GM18858 (cell line): ENCODE measurements around the gene EXOC4.

Experiments
- ATAC-seq: cut with Tn5 transposase; IDR thresholded peaks from one replicate; pipeline ENCODE4 v1.9.1; 2021; ENCODE audit not compliant: unreplicated experiment

EXOC4 gene

DNA sequence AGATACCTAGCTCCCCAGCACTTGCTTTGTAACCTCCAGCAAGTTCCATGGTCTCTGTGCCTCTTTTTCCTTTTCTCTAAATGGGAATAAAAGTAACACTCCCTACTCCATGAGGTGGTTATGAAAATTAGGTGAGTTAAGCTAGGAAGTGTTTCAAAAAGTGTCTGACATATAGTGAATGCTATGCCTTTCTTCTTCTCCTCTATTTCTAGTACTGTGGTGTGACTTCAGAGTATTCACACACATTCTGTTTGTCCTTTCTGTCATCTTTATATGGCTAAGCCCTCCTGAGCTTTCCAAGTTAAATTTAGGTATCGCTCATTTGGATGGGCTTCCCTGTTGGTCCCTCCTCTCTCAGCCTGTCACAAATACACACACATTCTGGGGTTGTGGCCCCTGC, 229.7 kb downstream of the EXOC4 start:
- no peak for ATAC-seq

DNA sequence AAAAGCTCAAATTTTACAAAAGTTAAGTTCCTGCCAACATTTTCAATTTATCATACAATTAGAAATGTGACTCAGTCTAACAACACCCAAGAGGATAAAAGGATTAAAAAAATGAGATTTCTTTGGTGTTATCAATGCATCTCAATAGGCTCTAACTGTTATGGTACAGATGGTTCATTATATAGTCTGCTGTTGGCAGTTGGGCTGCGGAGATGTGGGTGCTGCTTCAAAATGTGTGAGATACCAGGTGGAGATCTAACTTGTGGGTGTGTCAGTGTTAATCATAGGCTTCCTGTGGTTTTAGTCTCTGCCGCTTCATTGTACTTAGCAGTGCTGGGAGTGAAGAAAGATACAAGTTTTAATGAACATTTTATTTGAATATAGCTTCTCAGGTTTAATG, 231.2 kb downstream of the EXOC4 start:
- no peak for ATAC-seq

DNA sequence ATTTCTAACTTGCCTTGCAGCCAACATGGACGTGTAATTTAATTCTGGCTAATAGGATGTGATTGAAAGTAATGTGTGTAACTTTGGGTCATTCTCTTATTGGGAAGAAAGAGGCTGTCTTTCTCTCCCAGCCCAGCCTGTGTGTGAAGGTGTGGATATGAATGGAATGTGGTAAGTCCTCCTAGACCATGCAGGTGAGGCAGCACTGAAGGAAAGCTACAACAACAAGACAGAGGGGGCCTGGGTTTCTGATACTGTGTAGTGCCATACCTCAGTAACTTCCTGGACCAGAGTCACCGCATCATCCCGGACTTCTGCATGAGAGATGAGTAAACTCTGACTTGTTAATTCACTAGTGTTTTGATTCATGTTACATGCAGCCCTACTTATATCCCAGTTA, 237.0 kb downstream of the EXOC4 start:
- no peak for ATAC-seq

DNA sequence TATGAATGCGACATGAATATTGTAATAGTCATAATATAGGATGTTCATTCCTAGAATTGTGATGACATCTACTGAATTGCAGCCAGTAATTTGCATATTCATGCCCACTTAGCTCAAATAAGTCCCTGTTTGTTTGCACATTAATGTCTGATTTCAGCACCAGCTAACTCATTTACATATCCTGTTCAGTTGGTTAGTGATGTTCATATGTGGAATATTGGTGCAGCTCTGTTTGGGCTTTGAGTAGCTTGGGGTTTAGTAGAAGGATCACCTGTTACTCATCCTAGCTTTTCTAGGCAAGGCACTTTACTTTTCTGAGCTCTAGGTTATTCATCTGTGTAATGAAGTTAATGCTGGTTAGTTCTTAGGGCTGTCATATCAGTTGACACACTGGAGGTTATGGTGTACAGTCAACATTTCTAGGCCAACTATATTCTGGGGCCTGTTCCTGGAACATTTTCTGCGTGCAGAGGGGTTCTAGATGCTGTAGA, 238.4 kb downstream of the EXOC4 start:
- ATAC-seq, result no peak

DNA sequence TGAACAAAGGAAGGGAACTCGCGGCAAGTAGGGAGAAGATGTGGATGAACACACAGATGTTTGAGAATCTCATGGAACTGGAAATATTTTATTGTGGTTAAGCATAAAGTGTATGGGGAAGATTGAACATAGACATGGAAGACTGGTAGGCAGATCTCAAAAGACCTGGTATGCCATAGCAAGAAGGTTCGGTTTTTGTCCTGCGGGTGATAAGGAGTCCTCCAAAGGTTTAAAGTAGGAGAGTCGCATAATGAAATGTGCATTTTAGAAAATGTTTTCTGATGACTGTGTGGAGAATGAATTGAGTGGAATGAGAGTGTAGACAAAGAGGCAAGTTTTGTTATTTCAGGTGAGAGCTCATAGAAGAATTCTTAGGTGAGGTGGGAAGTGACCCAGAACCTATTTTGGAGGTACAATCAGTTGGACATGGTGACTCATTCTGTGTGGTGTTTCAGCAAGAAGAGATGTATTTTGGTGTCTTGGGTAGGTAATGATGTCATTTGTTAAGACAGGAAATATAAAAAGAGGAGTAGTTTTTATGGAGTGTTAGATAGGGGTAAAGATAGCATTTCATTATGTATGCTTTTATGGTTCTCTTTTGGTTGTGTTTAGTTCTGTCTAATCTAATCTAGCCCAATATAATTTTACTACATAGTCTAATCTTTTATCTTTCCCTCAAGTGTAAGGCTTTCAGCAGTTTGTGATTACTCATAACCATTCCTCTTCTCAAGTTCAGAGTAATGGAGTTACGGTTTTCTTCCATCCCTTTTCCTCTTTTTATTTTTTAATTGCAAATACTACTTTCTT, 239.2 kb downstream of the EXOC4 start:
- ATAC-seq, result no peak

DNA sequence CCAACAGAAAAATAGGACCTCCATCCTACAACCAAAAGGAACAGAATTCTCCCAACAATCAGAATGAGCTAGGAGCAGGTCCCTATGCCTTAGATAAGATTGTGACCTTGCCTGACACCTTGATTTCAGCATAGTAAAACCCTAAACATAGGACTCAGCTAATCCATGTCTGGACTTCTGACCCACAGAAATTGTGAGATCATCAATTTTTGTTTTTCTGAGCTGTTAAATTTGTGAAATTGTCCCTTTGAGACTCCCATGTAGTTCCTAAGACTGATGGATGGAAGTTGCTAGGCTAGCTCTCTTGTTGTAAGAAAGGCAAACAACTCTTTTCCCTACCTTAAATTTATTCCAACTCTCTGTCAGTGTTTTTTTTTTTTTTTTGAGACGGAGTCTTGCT, 244.2 kb downstream of the EXOC4 start:
- ATAC-seq, result no peak

DNA sequence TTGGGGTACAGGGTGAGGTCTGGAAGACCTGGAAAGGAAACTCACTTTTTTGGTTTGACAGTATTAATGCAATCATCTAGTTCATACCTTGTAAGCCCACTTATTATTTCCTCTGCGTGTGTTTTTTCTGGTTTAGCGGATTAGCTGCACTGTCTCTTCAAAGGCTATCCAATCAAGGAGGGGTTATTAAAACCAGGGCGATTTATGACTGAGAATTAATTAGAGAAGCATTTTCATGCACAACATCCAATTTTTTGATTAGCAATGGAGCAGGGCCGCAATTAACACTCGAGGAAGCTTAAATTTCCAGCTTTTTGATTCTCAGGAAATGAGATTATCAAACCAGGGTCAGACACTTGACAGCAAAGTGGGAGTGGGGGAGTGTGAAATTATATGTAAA, 248.9 kb downstream of the EXOC4 start:
- ATAC-seq, result no peak

DNA sequence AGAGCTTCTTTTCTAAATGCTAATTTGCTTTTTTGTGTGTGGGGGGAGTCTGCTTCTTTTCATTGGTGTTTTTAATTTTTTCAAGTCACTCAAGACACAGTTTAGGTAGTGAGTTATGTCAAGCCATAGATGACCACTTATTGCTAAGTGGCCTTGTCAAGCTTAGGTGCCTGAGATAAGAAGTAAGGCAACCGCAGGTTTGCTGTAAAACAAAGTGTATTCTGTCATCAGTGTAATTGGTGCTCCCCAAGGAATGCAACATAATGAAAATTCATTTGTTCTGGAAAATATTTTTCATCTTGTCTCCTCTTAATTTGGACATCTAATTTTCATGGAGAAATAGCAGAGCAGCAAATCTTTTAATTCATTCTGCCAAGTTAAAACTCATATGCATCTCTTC, 249.6 kb downstream of the EXOC4 start:
- ATAC-seq, result no peak

DNA sequence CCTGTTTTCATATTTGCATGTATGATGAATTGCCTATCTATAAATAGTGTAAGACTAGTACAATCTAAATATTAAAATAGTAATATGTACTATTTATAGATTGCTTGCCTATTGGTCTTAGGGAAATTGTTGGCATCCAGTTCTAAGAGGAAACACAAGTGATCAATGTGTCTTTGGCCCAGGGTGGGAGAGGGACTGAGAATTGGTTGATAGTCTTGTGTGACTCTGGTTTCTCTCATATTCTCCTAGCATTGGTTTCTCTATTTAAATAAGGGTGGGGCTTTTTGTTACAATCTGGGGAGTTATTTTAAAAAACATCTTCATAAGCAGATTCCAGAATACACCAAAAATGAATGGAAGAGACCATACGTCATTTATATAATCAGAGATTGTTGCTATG, 250.1 kb downstream of the EXOC4 start:
- no peak for ATAC-seq

DNA sequence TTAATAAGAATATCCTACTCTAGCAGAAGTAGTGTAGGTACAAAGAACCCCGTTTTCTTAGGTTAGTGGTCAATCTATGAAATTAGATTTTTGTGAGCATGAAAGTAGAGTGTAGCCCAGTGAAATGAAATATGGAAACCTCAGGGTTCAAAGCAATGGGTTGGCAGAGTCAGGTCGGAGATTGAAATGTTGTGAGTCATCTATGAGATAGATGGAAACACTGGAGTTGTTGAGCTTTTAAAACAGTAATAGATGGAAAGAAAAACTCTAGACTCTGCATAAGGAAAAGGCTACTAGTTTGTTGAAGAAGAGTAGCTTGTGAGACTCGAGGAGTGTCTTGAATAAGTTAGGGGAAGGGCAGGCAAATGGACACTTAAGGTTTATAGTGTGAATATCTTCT, 251.9 kb downstream of the EXOC4 start:
- no peak for ATAC-seq

DNA sequence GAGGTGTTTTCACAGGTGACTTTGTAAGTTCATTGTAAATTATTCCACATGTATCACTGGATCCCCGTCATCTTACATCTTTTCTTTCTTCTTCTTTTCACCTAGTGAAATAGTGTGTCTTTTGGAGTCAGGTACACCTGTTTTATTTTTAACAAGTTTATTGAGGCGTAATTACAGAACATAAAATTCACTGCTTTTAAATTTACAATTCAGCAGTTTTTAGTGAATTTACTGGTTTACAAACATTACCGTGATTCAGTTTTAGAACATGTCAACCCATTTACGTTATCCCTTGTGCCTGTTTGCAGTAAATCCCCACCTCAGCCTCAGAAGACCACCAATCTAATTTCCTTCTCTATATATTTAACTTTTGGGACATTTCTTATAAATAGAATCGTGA, 256.9 kb downstream of the EXOC4 start:
- no peak for ATAC-seq

DNA sequence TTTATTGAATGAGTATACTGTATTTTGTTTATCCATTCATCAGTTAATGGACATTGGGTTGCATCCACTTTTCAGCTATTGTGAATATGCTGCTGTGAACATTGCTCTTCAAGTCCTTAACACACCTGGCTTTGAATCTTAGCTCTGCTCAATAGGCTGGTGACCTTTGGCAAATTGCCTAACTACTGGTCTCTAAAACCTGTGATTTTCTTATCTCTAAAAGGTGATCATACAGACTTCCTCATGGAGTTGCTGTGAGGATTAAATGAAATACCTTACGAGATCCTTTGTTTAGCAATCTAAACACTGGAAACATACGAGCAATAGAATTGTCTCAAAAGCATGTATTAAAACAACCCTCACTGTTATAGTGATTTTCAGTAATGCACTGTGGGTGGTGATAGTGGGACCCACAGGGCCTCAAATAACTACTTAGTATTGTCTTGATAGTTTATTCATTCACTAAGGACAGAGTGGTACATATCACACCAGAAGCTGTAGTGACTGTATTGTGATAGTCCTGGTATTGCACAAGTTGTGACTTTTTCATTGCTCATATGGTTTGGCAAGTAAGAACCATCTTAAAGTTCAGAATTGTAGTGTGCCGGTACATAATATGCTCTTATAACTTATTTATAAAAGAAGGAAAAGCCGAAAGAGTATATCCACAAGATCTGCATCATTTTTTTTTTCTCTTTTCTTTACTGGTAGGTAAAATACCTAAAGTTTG, 257.6 kb downstream of the EXOC4 start:
- no peak for ATAC-seq

DNA sequence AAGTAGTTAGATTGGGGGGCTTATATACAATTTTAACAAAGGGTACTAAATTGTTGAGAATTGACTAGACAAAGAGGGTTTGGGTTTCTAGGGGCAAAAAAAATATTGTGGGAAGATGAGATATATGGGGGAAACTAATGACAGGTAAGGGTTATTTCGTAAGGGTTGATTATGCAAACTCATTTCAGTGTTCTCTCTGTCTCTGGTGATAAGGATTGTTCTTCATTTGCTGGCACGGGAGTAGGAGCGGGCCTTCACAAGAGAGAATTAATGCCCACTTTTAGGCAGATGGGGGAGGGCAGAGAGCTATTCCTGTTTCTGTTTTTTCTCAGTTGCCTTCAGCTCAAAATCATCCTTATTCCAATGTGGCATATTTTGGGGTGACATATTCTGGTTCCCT, 258.4 kb downstream of the EXOC4 start:
- ATAC-seq, result no peak

DNA sequence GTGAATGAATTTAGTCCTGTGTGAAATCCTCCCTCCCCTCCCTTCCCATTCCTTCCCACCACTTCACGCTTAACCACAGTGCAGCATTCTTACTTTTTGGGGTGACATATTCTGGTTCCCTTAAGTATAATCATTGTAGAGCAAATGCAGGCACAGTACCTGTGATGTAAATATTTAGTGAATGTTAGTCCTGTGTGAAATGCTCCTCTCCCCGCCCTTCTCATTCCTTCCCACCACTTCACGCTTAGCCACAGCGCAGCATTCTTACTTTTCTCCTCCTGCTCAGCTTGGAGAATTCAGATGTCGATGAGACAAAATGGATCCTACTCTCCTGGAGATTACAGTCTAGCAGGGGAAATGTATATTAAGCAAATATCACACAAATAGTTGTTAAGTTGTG, 258.8 kb downstream of the EXOC4 start:
- no peak for ATAC-seq

DNA sequence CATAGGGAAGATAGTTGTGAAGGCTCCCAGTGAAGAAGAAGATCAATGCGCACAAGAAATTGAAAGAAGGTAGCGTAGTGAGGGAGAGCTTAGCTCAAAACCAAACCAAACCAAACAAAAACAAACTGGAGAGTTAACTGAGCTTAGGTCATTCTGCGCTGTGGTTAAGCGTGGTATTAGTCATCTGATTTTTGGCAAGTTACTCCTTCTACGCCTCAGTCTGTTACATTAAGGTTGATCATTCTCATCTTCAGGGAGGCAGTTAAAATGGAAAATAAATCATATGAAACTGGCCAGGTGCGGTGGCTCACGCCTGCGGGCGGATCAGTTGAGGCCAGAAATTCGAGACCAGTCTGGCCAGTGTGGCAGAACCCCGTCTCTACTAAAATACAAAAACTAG, 259.7 kb downstream of the EXOC4 start:
- ATAC-seq, result no peak

DNA sequence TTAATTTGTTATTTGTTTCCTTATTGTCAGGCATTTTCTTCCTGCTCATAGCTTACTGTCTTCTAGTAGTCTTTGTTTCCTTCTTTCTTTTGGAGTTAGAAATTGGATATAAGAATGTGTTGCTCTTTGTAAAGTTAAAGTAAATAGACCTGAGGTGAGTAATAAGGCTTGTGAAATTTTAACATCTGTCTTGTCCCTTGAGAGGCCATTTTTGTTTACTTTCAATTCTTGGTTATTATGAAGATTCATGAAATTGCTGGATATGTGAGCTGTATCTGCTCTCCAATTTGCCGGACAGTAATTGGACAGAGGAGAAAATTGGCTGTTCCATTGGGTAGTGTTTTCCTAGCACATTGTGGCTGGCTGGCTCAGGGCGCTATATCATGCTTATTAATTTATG, 260.7 kb downstream of the EXOC4 start:
- ATAC-seq, result no peak

DNA sequence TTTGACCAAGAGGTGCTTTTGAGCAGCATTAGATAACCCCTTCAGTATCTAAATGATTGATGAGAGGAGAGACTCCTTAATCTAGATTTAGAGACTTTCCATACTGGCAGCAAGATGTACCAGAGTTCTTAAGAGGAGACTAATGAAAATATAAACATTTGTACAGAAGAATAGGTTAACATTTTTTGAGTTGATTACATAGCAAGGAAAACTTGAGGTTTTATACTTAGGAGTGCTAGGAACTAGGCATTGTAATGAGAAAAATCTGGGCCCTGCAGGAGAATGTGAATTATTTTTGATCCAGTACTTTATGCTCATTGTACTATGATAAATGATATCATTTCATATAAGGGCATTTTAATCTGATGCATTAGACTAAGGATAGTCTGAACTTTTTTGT, 261.7 kb downstream of the EXOC4 start:
- ATAC-seq, result no peak

DNA sequence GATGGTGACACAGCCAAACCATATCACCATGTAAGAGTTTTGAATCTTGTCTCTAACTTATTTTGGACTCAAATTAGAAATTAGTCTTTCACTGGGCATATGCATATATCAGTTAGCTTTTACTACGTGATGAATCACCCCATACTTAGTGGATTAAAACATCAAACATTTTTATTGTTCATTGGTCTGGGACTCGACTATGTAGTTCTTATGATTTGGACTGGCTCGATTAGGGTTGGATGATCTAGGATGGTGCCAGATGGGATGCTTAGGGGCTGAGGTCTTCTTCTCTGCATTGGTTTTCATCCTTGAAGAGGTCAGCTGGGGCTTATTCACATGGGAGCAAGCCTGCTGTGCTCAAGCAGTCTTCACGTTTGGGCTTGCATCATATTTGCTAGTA, 264.9 kb downstream of the EXOC4 start:
- ATAC-seq, result no peak

DNA sequence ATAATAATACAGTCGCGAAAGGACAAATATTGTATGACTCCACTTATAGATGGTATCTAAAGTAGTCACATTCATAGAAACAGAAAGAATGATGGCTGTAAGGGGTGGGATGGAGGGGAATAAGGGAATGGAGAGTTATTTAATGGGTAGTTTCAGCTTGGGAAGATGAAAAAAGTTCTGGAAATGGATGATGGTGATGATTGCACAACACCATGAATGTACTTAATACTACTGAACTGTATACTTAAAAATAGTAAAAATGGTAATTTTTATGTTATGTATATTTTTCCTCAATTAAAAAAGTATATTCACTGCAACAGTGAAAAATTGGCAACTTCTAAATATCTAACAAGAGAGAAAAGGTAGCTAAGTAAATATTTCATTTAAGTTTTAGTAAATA, 265.8 kb downstream of the EXOC4 start:
- ATAC-seq, result no peak

DNA sequence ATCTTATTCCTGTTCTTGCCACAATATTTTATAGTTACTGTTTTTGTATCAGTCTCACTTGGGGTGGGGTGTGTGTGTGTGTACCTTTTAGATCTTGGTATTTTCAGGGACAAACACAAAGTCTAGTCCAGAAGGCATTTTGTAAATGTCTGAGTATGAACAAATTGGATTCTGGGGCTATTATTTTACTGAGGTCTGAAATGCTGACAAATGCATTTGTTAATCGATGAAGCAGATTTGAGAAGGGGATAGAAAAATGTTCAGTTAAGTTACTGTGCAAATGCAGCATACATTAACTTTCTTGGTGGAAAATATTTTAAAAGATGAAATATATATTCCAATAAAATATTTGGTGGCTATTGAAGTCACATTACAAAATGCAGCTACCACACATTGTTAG, 267.4 kb downstream of the EXOC4 start:
- no peak for ATAC-seq

DNA sequence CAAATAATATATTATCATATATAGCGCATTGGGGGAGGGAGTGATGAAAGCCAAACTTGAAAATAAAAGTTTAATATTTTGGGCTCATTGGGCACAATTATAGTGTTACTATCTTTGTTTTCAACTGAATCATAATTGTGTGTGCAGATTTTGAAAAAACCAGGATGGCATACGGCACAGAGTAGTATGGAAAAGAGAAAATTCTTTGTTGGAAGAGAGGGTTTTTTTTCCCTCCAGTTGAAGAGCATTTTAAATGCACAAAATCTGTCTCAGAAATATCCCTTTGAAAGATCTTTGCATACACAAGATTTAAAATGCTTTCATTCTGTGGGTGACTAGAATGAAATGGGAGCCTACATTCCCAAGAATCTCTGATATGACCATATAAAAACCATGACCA, 269.6 kb downstream of the EXOC4 start:
- ATAC-seq, result no peak

DNA sequence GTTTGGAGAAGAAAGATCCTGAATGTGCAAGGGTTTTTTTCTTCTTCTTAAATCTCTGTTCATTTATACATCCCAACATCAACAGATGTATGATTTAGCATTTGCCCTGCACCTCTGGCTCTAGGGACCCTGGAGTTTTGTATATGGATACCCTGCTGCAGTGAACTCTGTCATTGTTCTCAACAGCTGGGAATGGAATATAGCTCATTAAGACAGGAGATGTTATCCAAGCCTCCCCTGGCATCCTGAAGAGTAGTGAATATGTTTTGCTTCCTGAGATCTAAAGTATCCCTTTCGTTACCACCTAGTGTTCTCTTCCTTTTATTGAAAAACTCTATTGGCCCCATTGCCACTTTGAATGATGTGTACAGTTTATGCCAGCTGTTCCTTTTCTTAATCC, 275.9 kb downstream of the EXOC4 start:
- ATAC-seq, result no peak

DNA sequence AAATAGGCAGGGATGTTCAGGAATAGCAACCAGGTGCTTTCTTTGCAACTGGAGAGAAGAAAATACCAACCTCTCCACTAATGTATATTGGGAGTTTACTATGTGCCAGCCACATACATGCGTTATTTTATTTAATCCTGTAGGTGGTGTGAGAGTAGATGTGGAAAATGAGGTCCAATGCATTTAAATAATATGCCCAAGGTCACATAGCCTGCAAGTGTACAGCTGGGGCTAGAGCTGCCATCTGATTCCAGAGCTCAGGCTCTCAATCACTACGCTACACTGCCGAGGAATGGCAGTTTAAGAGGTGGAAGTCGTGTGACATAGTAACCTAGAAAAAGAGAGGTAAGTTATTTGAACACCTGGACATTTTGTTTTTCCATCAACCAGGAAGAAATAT, 277.0 kb downstream of the EXOC4 start:
- ATAC-seq, result no peak
